Neuron (in vitro differentiated cells): ENCODE data around the gene SDK1.

Experiments
- H2AFZ ChIP-seq: one replicate; pipeline ENCODE4 v1.6.1; 2013; ENCODE audit warnings: low read depth, mild to moderate bottlenecking, inconsistent platforms, low read length, moderate library complexity
- H3K27me3 ChIP-seq: one replicate; pipeline ENCODE4 v1.6.1; 2013; ENCODE audit warnings: low read length; ENCODE audit not compliant: insufficient read depth
- H3K36me3 ChIP-seq: one replicate; pipeline ENCODE4 v1.6.1; 2013; ENCODE audit warnings: low read length; ENCODE audit not compliant: insufficient read depth
- H3K4me1 ChIP-seq: one replicate; pipeline ENCODE4 v1.6.1; 2013; ENCODE audit warnings: low read length; ENCODE audit not compliant: insufficient read depth
- H3K4me3 ChIP-seq: 2 replicates; pipeline ENCODE4 v1.5.1; 2013; ENCODE audit warnings: mild to moderate bottlenecking, low read length, moderate library complexity
- H3K9me3 ChIP-seq: one replicate; pipeline ENCODE4 v1.6.1; 2013; ENCODE audit warnings: low read length

Gene SDK1

GRCh38 chr7:4189131-4189570 is 888.1 kb downstream of the SDK1 start:
- Histone ChIP-seq H3K27me3 (no peaks in the 10 kb centered on the region), H3K9me3 (no peaks in the 10 kb centered on the region), H3K4me1 (no peaks in the 10 kb centered on the region), H3K4me3 (no peak overlapping the region), H2AFZ (no peak overlapping the region), H3K36me3 (no peaks in the 10 kb centered on the region)

GRCh38 chr7:4190010-4190981 is 889.2 kb downstream of the SDK1 start:
- Histone ChIP-seq H3K4me1 (no peaks in the 10 kb centered on the region), H2AFZ (no peak overlapping the region), H3K9me3 (no peaks in the 10 kb centered on the region), H3K36me3 (no peaks in the 10 kb centered on the region), H3K4me3 (no peak overlapping the region), H3K27me3 (no peaks in the 10 kb centered on the region)

- no peak overlapping the region for H3K4me3 ChIP-seq
- no peaks in the 10 kb centered on the region for H3K4me1 ChIP-seq
- H3K36me3 ChIP-seq: no peaks in the 10 kb centered on the region
- H2AFZ ChIP-seq: no peak overlapping the region
- no peaks in the 10 kb centered on the region for H3K9me3 ChIP-seq
- no peaks in the 10 kb centered on the region for H3K27me3 ChIP-seq
Observed at GRCh38 chr7:4191046-4191445, 890.0 kb downstream of the SDK1 start.

GRCh38 chr7:4191525-4191924 is 890.5 kb downstream of the SDK1 start:
- H3K36me3 ChIP-seq: no peaks in the 10 kb centered on the region
- H3K4me1 ChIP-seq: no peaks in the 10 kb centered on the region
- H3K27me3 ChIP-seq: no peaks in the 10 kb centered on the region
- no peak overlapping the region for H2AFZ ChIP-seq
- H3K4me3 ChIP-seq: no peak overlapping the region
- no peaks in the 10 kb centered on the region for H3K9me3 ChIP-seq

GRCh38 chr7:4195660-4196059 is 894.6 kb downstream of the SDK1 start:
- Histone ChIP-seq H3K36me3 (no peaks in the 10 kb centered on the region), H3K4me3 (no peak overlapping the region), H3K4me1 (no peaks in the 10 kb centered on the region), H3K9me3 (peaks cover 5% of the 10 kb centered on the region), H3K27me3 (no peaks in the 10 kb centered on the region), H2AFZ (no peak overlapping the region)

GRCh38 chr7:4196121-4196819 is 895.2 kb downstream of the SDK1 start:
- H3K4me3 ChIP-seq: no peak overlapping the region
- H3K27me3 ChIP-seq: no peaks in the 10 kb centered on the region
- no peaks in the 10 kb centered on the region for H3K36me3 ChIP-seq
- H3K9me3 ChIP-seq: peaks cover 5% of the 10 kb centered on the region
- H3K4me1 ChIP-seq: no peaks in the 10 kb centered on the region
- H2AFZ ChIP-seq: no peak overlapping the region

- H3K36me3 ChIP-seq: no peaks in the 10 kb centered on the region
- H3K27me3 ChIP-seq: no peaks in the 10 kb centered on the region
- peaks cover 6% of the 10 kb centered on the region for H3K4me1 ChIP-seq
- H2AFZ ChIP-seq: no peak overlapping the region
- peaks cover 5% of the 10 kb centered on the region for H3K9me3 ChIP-seq
- no peak overlapping the region for H3K4me3 ChIP-seq
Observed at GRCh38 chr7:4198301-4198700, 897.2 kb downstream of the SDK1 start.

GRCh38 chr7:4200546-4201094 is 899.6 kb downstream of the SDK1 start:
- Histone ChIP-seq H3K9me3 (peaks cover 5% of the 10 kb centered on the region), H2AFZ (no peak overlapping the region), H3K4me3 (no peak overlapping the region), H3K36me3 (no peaks in the 10 kb centered on the region), H3K27me3 (no peaks in the 10 kb centered on the region), H3K4me1 (peaks cover 6% of the 10 kb centered on the region)

GRCh38 chr7:4201566-4201965 is 900.5 kb downstream of the SDK1 start:
- Histone ChIP-seq H3K4me1 (peaks cover 6% of the 10 kb centered on the region), H3K9me3 (peaks cover 5% of the 10 kb centered on the region), H3K27me3 (no peaks in the 10 kb centered on the region), H2AFZ (no peak overlapping the region), H3K36me3 (no peaks in the 10 kb centered on the region), H3K4me3 (no peak overlapping the region)

GRCh38 chr7:4202154-4202736 is 901.2 kb downstream of the SDK1 start:
- Histone ChIP-seq H3K27me3 (no peaks in the 10 kb centered on the region), H3K36me3 (no peaks in the 10 kb centered on the region), H3K4me1 (peaks cover 6% of the 10 kb centered on the region), H3K4me3 (no peak overlapping the region), H2AFZ (no peak overlapping the region), H3K9me3 (peaks cover 5% of the 10 kb centered on the region)

- Histone ChIP-seq H3K9me3 (peaks cover 5% of the 10 kb centered on the region), H3K4me3 (no peak overlapping the region), H3K27me3 (no peaks in the 10 kb centered on the region), H3K4me1 (peaks cover 6% of the 10 kb centered on the region), H2AFZ (no peak overlapping the region), H3K36me3 (no peaks in the 10 kb centered on the region)
Observed at GRCh38 chr7:4202954-4203353, 901.9 kb downstream of the SDK1 start.

- H3K4me1 ChIP-seq: peaks cover 6% of the 10 kb centered on the region
- H3K9me3 ChIP-seq: peaks cover 5% of the 10 kb centered on the region
- no peak overlapping the region for H2AFZ ChIP-seq
- no peaks in the 10 kb centered on the region for H3K27me3 ChIP-seq
- H3K36me3 ChIP-seq: peaks cover 3% of the 10 kb centered on the region
- H3K4me3 ChIP-seq: no peak overlapping the region
Observed at GRCh38 chr7:4203626-4204512, 902.8 kb downstream of the SDK1 start.
